ENCODE data around the gene ADAM11.
"Not testable (repeated sequence)": the region's sequence is repeated elsewhere in the genome, so short reads cannot be mapped to it uniquely, and the experiment has no call there.

The ADAM11 gene

DNA sequence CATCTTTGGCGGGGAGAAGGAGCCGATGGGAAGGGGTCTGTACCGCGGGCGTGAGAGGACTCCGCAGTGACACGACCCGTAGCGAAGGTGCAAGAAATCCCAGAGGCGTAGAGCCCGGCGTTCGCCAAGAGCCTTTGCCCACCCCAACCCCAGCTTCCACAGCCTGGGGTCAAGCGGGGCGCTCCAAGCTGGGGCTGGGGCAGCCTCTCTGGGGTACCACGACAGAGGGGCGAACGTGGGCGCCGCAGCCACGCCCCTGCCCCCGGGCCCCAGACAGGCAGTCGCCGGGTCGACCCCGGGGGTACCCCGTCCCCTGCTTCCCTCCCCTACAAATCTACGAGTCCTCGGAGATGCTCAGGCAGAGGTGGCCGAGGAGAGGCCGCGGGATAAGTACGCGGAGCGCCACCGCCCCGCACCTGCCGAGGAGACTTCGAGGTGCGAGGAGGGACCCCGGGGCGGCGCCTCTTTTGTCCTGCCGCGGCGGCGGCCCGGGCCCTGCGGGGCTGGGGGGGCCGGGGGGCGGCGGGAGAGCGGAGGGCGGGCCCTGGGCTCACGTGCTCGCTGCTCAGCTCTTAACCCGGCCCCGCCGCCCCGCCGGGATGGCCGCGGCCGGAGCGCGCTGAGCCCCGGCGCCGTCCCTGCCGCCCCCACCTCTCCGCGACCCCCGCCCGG lies at the start of gene ADAM11:
ADAM11 (plus strand) TSS at position 575 of the 672 bp plus-strand sequence. CDS start 212 bp downstream, outside the sequence.
- no peak for DNase-seq

DNA sequence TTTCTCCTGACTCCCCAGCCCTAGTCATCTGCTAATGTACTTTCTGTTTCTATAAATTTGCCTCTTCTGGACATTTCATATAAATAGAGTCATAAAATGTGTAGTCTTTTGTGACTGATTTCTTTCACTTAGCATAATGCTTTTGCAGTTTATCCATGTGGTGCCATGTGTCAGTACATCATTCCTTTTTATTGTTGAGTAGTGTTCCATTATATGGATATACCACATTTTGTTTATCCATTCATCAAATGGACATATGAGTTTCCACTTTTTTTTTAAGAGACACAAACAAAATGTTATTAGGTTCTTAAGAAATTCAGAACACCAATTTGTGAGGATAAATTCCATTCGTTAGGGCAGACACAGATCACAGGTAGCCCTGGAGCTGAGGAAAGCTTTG lies 39.3 kb upstream of the ADAM11 start:
- no peak for DNase-seq

GRCh38 chr17:44722254-44722653 lies 36.5 kb upstream of the ADAM11 start:
- no peak for DNase-seq

- not testable (repeated sequence) for DNase-seq
Observed at GRCh38 chr17:44726121-44726520, 32.7 kb upstream of the ADAM11 start.

DNA sequence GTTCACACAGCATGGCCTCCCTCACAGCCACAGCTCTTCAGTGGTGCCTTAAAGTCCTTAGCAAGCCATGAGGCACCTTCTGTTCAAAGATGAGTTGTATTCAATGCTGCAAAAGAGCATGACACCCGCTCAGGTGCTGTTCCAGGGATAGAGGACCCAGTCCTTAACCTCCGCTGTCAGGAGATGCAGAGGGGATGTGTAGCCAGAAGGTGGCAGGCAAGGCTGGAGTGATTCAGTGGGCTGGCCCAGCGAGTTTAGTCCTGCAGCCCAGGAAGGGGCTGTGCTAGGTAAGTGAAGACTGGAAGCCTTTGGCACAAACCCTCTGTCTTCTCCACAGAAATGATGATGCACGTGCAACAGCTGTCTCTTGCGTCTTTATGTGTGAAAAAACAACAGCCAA lies 25.0 kb upstream of the ADAM11 start:
- no peak for DNase-seq

- DNase-seq = no peak
Observed at GRCh38 chr17:44734272-44734671, 24.5 kb upstream of the ADAM11 start.

DNA sequence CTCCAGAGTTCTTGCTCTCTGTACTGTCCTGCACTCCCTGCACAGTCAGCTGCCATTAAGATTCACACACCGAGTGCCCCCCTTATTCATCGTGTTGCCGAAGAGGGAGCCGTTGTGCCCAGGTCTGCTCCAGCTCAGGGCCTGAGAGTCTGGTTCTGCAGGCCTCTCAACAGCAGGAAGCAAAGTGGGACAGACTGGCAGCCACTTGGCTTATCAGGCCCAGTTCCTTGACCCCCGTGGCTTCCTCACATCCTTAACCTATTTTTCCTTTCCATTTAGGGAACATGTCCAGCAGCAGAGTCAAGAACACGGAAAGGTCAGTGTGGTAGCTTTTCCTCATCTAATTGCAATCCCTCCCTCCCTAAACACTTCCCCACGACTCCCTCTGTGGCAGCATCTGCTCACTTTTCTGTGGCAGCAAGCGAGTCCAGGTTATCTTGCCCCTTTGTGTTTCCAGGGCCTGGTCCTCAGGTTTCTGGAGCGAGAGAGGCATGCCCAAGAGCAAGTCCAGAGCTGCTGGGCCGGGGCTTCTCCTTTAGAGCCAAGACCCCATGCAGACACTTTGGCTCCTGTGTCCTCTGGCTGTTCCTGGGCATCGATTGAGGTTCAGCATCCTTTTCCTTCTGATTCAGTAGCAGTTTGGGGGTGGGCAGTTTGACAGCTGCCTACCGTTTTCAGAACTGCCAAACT lies 22.1 kb upstream of the ADAM11 start:
- no peak for DNase-seq

DNA sequence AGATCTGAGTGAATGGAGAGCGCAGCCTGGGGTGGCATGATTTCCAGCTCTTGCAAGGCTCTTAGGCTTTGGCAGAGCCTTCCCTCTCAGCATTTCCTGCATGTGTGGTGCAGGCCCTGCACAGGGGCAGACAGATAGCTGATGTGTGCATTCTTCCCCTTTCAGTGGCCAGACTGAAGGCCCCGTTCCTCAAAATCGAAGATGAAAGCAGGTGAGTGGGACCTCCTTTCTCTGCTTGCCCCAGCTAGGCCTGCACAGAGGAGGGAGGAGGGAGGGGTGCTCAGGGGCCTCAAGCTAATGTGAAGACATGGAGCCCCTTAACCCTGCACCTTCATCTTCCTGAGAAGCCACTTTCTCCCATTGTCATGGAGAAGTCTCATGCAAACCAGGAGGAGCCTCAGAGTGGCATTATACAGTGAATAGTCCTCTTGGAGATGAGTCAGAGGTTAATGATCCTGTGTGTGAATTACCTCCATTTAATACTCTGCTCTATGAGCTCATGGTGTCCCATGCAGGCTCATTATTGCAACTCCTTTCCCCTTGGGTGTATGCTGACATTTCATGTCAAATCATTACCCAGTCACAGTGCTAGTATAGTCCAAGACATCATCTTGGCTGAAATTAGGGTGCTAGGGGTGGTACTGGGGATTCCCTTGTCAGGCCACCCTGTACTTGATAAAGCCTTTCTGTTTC lies 20.4 kb upstream of the ADAM11 start:
- no peak for DNase-seq

DNA sequence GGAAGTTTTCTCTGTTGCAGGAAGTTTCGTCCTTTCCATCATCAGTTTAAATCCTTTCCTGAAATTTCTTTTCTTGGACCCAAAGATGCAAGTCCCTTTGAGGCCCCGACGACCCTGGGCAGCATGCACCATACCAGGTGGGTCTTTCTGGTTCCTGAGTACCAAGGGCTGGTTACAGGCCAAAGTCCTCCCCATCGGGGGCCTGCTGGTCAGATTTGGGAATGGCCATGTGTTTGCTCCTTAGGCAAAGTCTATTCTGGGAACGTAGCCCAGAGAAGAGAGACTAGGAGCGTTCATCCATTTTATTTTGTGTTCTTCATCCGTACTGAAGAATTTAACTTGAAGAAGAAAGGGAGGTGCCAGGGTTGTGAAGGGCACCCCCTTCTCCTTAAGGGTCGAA lies 17.5 kb upstream of the ADAM11 start:
- no peak for DNase-seq

- DNase-seq = no peak
Observed at GRCh38 chr17:44745301-44745700, 13.5 kb upstream of the ADAM11 start.

DNA sequence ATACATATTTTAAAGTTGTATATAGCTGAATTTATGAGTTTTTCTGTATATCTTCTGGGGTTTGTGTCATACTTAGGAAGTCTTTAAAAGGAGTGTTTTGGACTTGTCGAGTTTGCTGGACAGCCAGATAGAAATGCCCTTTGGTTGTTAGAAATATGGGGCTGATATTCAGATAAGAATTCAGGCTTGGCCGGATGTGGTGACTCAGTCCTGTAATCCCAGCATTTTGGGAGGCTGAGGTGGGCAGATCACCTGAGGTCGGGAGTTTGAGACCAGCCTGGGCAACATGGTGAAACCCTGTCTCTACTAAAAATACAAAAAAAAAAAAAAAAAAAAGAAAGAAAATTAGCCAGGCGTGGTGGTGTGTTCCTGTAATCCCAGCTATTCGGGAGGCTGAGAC lies 13.1 kb upstream of the ADAM11 start:
- not testable (repeated sequence) for DNase-seq

DNA sequence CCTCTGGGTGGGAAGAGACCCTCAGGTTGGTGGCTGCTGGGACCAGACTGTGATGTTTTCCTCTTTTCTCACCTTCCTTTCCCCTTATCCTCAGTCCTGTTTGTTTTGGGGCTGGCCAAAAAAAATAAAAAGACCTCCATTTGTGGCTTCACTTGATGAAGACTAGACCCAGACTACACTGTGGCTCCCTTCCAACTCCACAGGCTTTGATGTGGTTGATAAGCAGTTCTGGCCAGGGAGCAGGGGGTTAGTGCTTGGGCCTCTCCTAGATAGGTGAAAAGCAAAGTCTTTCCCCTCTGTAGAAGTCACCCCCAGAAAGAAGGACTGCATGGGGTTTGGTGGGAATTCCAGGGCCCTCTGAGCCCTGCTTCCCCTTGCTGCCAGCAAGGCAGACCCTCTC lies 11.2 kb upstream of the ADAM11 start:
- no peak for DNase-seq

DNA sequence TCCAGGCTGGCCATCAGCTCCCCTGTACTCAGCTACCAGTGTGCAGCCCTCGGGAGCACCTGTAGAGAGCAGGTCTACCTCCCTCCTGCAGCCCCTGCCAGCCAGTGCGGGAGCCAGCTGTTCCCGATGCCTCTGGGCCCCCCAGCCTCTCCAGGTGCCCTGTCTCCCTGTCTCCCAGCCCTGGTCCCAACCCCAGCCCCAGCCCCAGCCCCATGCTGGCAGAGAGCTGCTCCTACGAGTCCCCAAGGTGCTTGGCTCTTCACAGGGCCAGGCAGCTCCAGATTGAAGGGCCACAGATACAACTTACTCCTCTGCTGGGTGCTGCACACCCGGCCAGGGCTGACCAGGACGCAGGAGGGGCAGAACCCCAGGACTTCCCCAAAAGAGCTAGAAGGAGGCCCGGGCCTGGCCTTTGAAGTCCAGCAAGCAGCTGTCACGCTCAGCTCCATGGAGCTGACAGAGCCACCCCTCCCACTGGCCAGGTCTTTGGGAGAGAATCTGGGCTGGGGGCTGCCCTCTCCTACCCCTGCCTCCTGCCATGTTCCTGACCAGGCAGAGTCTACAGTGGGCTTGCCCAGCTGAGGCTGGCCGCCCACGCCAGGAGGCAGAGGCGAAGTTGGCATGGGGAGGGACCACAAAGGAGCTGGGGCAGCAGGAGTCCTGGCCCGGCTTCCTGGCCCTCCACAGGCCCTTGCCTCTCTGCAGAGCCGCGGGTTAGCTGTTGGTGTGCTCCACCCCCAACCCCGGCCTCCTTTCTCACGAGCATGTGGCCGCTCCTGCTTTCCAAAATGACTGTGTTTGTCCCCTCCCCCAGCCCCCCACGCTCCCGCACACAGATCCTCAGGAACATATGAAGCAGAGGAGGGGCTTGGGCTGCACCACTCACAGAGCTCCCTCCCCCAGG lies 9.5 kb upstream of the ADAM11 start:
- no peak for DNase-seq

DNA sequence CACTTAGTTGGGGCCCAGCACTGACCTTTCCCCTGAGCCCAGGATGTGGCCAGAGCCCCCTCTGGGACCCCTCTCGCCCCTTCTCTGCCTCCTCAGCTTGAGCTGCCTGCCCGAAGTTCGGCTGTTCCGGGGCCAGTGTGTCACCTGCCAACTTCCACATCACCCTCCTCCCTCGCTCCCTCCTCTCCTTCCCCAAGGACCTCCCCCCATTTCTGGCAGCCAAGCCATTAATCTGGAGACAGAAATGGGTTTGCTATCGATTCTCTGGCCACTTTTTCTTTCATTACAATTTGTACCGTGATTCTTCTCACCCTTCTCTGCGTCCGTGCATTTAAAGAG lies 8.8 kb upstream of the ADAM11 start:
- no peak for DNase-seq

GRCh38 chr17:44751331-44751730 lies 7.5 kb upstream of the ADAM11 start:
- DNase-seq = no peak

DNA sequence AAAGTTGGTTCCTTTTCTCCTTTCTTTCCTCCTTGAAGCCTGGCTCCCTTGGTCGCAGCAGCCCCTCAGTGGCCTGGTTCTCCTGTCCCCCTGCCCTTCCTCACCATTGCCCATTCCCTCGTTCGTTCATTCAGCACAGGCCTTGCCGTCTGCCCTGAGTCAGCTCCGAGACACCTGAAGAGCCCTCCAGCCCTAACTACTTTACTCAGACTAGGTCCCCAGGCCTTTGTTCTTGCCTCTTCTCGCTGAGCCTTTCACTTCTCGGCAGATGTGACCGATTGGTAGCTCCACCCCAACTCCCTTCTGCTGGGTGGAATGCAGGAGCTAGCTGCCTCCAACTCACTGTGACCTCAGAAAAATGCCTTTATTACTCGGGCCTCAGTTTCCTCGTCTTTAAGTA lies 7.0 kb upstream of the ADAM11 start:
- no peak for DNase-seq

GRCh38 chr17:44752953-44753861 lies 5.6 kb upstream of the ADAM11 start:
- no peak for DNase-seq

DNA sequence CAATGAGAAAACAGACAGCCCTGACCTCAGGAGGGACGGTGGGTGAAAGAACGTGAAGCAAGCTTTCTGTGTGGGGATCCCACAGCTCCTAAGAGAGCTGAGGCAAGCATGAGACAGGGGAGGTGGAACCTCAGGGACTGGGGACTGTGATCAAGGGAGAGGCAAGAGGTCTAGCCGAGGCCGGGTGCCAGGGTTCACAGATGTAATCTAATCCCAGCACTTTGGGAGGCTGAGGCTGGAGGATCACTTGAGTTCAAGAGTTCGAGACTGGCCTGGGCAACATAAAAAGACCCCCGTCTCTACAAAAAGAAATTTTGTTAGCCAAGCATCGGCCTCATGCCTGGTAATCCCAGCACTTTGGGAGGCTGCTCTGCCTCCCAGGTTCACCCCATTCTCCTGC lies 4.5 kb upstream of the ADAM11 start:
- DNase-seq = no peak

GRCh38 chr17:44755180-44755579 lies 3.6 kb upstream of the ADAM11 start:
- not testable (repeated sequence) for DNase-seq

DNA sequence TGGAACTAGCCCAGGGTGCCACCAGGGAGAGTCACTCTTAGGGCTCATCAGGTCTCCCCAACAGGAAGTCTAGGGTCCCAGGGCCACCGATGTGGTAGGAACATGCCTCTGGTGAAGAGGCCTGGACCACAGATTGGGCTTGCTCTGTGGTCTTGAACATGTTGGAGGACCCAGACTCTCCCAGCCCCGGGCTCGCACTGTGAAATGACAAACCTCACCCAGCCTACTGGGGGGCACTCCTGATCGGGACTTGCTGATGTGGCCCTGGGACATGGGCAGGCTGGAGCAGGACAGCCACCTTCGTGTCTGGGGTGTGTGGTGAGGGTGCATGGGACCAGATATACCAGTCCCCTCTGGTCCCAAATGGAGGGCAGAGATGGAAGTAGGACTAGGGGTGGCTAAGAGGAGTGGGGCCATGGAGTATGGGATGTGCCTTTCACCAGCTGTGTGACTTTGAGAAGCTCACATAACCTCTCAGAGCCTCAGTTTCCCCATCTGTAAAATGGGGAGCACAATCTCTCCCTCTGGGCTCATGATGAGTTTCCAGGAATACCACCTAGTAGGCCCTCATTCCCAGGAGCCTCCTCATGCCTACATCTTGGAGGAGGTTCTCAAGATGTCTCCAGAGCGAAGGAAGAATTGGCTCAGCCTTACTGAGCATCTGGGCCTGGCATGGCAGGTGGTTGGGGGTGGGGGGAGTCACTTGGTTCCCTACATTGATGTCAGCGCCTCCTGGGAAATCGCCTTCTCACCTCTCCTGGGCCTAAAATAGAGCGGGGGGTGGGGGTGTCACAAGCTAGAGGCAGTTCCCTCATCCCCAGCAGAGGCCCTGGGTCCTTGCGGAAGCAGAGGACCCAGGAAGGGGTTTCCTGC lies 1.5 kb upstream of the ADAM11 start:
- DNase-seq = no peak

- DNase-seq = no peak
Observed at GRCh38 chr17:44757918-44758413, 822 bp upstream of the ADAM11 start.
